HTR-8/SVneo (cell line): ENCODE measurements around the gene TNNT2.

Experiments
- DNase-seq: peaks from one replicate; pipeline ENCODE4 v3.0.0; 2011; ENCODE audit warnings: low spot score, mixed read lengths; ENCODE audit not compliant: insufficient read length
- FAIRE-seq: peaks from 2 replicates; lab custom pipeline; 2011; peaks lifted over from hg19 to GRCh38; lab: Jason Lieb, UNC

TNNT2 gene

GRCh38 chr1:201404722-201405483, 27.4 kb upstream of the TNNT2 start:
- no peak for FAIRE-seq
- no peak for DNase-seq

- FAIRE-seq (no peak), DNase-seq (no peak)
These were observed 26.6 kb upstream of the TNNT2 start for GRCh38 chr1:201404055-201404454.

- no peak for FAIRE-seq
- no peak for DNase-seq
These were observed 25.9 kb upstream of the TNNT2 start for GRCh38 chr1:201403359-201403758.

GRCh38 chr1:201401700-201402099, 24.2 kb upstream of the TNNT2 start:
- peak; percentile 4 for FAIRE-seq
- no peak for DNase-seq

DNA sequence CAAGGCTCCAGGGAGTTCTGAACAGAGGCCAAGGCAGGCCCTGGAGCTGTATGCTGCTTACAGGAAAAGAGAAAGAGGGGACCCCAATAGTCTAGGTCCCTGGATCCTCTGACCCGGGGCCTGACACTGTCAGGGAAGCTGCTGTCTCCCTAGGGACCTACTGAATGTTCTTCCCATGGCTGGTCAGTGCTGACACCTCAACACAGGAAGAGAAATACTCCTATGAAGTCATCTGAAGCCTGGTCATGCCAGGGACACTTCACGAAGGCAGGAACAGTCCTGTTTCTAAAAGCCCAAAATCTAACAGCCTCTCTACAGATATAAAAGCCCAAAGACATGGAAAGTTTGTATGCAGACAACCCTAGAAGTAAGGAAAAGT, 23.4 kb upstream of the TNNT2 start:
- DNase-seq: no peak
- FAIRE-seq: no peak

GRCh38 chr1:201400212-201400851, 22.9 kb upstream of the TNNT2 start:
- no peak for FAIRE-seq
- no peak for DNase-seq

GRCh38 chr1:201399352-201400126, 22.1 kb upstream of the TNNT2 start:
- DNase-seq (no peak), FAIRE-seq (no peak)

DNA sequence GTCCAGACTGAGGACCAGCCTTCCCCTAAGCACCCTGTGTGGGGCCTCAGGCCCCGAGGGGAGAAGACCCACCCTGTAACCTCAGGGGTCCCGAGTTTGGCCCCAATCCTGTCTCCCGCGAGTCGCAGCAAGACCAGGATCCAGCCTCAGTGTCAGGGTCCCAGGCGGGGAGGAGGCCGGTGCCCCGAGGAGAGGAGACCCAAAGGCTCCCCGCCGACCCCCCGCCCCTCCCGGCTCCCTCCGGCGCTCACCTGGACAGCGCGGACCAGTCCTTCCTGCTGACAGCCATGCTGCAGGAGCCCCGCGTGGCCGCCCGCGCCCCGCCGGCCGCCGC, 21.5 kb upstream of the TNNT2 start, which contains the start of gene LAD1:
LAD1 (minus strand) TSS at position 307 of the 334 bp plus-strand sequence; CDS start at position 289, 18 bp downstream.
- FAIRE-seq (no peak), DNase-seq (no peak)

GRCh38 chr1:201397675-201398074, 20.2 kb upstream of the TNNT2 start:
- FAIRE-seq (no peak), DNase-seq (no peak)

DNA sequence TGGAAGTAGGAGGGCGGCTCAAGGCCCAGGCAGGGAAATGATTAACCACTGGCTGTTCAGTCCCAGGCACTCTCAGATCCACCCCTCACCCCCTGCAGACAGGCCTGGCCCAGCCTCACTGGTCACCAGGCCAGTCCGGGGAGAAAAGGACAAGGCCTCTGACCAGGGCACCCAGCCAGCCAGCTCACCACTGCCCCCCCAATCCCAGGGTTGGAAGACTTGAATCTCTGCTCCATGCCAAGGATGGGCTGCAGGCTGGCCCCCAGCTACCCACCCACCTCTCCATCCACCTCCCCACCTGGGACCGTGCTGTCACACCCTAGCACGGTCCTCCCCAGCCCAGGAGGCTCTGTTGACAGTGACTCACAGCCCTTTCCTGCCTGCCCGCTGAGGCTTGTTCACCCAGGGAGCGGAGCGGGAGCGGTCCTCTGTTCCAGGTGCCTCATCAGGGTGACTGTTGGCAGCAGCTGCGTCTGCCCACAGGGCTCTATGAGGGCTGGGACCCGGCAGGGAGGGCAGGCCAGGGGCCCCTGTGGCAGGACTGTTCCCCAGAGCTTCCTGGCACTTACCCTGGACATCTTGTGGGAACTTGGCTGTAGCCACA, 19.5 kb upstream of the TNNT2 start:
- FAIRE-seq (no peak), DNase-seq (no peak)

DNA sequence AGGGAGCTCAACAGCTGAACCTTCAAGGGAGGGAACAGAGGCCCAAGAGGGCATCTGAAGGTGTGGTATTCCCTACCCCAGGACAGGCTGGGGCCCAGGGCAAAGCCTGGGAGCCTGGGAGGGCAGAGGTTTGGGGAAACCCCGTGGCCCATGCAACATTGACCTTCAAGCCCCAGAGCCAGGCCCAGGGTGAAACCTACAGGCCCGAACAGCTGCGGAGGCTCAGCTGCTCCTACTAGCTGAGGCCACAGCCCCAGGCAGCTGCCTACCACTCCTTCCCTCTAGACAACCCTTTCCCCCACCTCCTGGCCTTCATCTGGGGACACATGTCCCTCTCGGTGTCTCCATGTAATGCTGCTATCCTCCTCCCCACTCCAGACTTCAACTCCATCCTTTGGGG, 18.5 kb upstream of the TNNT2 start:
- no peak for FAIRE-seq
- no peak for DNase-seq

GRCh38 chr1:201394591-201394990, 17.1 kb upstream of the TNNT2 start:
- FAIRE-seq (no peak), DNase-seq (no peak)

DNA sequence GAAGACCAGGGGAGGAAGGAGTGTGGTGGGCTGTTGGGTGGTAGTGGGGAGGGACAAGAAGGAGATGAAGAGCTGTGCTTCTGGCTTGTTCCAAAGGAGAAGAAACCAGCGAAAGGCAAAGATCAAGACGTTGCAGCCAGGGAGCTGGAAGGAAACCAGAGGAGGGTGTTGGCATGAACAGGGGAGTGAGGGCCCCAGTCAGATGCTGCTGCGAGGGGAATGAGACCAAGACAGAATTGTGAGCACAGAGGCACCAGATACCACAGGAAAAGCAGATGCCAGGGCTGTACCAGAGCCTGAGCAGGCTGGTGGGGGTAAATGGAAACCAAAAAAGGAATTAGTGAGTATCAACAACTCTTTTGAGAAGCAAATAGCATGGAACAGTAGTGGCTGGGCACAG, 15.6 kb upstream of the TNNT2 start:
- DNase-seq (no peak), FAIRE-seq (no peak)

GRCh38 chr1:201391651-201392511, 14.4 kb upstream of the TNNT2 start:
- DNase-seq (no peak), FAIRE-seq (no peak)

- DNase-seq (no peak), FAIRE-seq (no peak)
These were observed 13.7 kb upstream of the TNNT2 start for GRCh38 chr1:201391225-201391624.

DNA sequence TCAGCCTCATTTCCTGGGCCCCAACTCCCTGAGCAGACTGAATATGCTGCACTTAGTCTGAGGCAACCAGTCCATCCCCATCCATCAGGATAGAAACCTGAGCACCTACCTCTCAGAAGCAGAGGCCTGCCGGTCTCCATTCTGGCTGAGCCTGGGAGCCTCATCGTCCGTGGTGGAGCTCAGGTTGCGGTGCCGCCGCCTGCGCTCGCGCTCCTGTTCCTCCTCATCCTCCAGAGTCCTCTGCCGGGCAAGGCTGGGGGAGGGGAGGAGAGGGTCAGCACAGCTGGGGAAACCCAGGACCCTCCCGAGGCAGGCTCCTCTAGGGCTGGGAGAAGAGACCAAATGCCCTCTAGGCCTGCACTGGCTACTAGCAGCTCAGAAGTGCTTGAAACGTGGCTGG, 11.6 kb upstream of the TNNT2 start:
- FAIRE-seq (no peak), DNase-seq (no peak)

DNA sequence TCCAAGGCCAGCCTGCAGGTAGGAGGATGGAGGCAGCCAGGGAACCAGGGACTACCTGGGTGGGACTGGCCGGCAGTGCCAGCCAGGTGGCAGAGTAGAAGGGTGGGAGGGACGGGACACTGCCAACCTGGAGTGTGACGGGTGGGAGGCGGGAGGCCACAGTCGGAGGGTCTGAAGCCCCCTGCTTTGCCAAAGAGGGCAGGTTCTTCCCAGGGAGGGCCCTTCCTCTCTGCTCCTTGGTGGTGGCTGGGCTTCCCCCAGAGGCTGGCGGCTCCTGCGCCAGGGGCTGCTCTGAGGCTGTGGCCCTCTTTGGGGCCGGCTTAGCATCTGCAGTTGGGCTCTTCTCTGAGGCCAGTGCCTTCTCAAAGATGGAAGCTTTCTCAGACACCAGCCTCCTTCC, 8.7 kb upstream of the TNNT2 start:
- DNase-seq: no peak
- no peak for FAIRE-seq

DNA sequence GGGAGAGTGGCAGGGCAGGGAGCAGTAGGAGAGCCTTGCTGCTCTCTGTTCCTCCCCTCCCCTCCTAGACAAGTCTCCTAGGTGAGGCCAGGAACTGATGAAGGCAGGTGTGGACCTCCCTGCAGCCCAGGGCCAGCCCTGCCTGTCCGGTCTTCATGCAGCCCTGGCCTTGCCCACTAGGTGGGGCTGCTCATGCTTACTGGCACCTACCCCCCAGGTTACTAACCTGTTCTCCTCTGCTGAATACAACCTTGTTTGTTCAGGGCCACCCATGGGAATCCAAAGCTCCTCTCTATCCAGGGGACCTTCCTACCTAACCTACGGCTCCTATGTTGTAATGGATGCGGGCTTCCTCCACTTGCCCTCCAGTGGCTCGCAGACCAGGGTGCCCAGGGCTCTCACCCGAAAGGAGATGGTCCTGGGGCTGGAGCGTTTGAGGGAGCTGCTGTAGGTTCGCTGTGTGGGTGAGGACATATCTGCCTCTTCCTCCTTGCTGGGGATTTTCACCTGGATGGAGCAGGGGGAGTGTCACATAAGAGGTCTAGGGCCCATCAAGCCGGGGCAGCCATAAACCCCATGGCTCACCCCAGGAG, 7.9 kb upstream of the TNNT2 start:
- FAIRE-seq (peak; percentile 97), DNase-seq (peak; percentile 72)

GRCh38 chr1:201384406-201384782, 6.9 kb upstream of the TNNT2 start:
- DNase-seq: peak; percentile 39

More at GRCh38 chr1:201384406-201384782, 6.9 kb upstream of the TNNT2 start:
- FAIRE-seq: no peak
